HCT116 (cell line): ENCODE measurements around the gene TAC4.

Experiments
- CTCF ChIP-seq, 3 experiments: fragments of 200-600 bp in 1 of 3; sonication (generic) in 1 of 3; IDR thresholded peaks in 2 of 3; conservative IDR thresholded peaks in 1 of 3; 2 replicates each; pipeline ENCODE4 v1.5.1; 2012 to 2017; ENCODE audit warnings: low read depth in 2 of 3, low read length in 2 of 3, antibody characterized with exemption in 1 of 3, borderline replicate concordance in 1 of 3, control low read depth in 1 of 3, mild to moderate bottlenecking in 1 of 3, mixed read lengths in 1 of 3, mixed run types in 1 of 3, moderate library complexity in 1 of 3; ENCODE audit not compliant: insufficient read depth in 1 of 3
- EZH2 ChIP-seq: fragments of 200-600 bp; sonication (generic); IDR thresholded peaks from 2 replicates; pipeline ENCODE4 v1.6.1; 2017; ENCODE audit warnings: antibody characterized with exemption, mixed run types
- EZH2phosphoT487 ChIP-seq: fragments of 200-600 bp; IDR thresholded peaks from 2 replicates; pipeline ENCODE4 v1.6.1; 2018; ENCODE audit warnings: antibody characterized with exemption, borderline replicate concordance
- POLR2A ChIP-seq: IDR thresholded peaks from 2 replicates; pipeline ENCODE4 v1.7.0; 2011; ENCODE audit warnings: borderline replicate concordance; ENCODE audit not compliant: insufficient read depth, insufficient read length; ENCODE audit errors: extremely low read depth
- REST ChIP-seq: IDR thresholded peaks from 2 replicates; pipeline ENCODE4 v1.6.1; 2012; ENCODE audit warnings: low read depth
- SP1 ChIP-seq: IDR thresholded peaks from 2 replicates; pipeline ENCODE4 v1.6.1; 2012; ENCODE audit warnings: low read depth
- ZNF274 ChIP-seq: fragments of 200-500 bp; sonication (Bioruptor generic); IDR thresholded peaks from 2 replicates; pipeline ENCODE4 v1.6.1; 2014; ENCODE audit warnings: mild to moderate bottlenecking, low read depth, low read length, inconsistent platforms

- TF ChIP-seq POLR2A (no peak), REST (no peak), CTCF (IDR thresholded peaks at IDR 0.05 in 2 of 3, conservative IDR thresholded peaks at IDR 0.05 in 1 of 3; ENCODE audit: borderline replicate concordance in 1 of 3, insufficient read depth in 1 of 3, low read depth in 2 of 3, low read length in 2 of 3) (no peak), ZNF274 (no peak), EZH2phosphoT487 (no peak), SP1 (no peak), EZH2 (no peak)
Observed at GRCh38 chr17:49858796-49859195, 10.9 kb upstream of the TAC4 start.
